CD14-positive monocyte (primary cell): ENCODE data around the gene RNF175. TPM values are rescaled to one million over a fixed set of nuclear protein-coding genes. Genes with fewer than 3 reads are reported as not detected.
A peak's percentile ranks its signal among the peaks of the same experiment; 100 is the strongest.

Source experiments
- DNase-seq, 3 donors: peaks; one replicate each; pipeline ENCODE4 v3.0.0-alpha.2; 2011 to 2022
- H2AFZ ChIP-seq: 2 replicates; pipeline ENCODE4 v1.6.0; 2012; ENCODE audit warnings: mild to moderate bottlenecking, low read depth, low read length, inconsistent platforms; ENCODE audit not compliant: insufficient read depth, poor library complexity, severe bottlenecking
- H3K27ac ChIP-seq, 2 donors: 1 replicate in 1 of 2; 2 replicates in 1 of 2; pipeline ENCODE4 v1.5.1; 2012 to 2013; ENCODE audit warnings: low read length in 2 of 2, control low read depth in 1 of 2, inconsistent platforms in 1 of 2, low read depth in 1 of 2, mild to moderate bottlenecking in 1 of 2
- H3K27me3 ChIP-seq, 2 donors: one replicate each; pipeline versions ENCODE4 v1.6.0 to v1.6.1; 2011 to 2013; ENCODE audit warnings: low read length in 2 of 2; ENCODE audit not compliant: control insufficient read depth in 2 of 2, insufficient read depth in 2 of 2
- H3K36me3 ChIP-seq, 2 donors: replicated peaks in 1 of 2; 1 replicate in 1 of 2; 2 replicates in 1 of 2; pipeline versions ENCODE4 v1.5.1 to v1.6.1; 2012 to 2013; ENCODE audit warnings: low read length in 2 of 2, control low read depth in 1 of 2, inconsistent platforms in 1 of 2, mild to moderate bottlenecking in 1 of 2; ENCODE audit not compliant: insufficient read depth in 2 of 2, control insufficient read depth in 1 of 2
- H3K4me1 ChIP-seq, 2 donors: 1 replicate in 1 of 2; 2 replicates in 1 of 2; pipeline versions ENCODE4 v1.5.1 to v1.6.1; 2012 to 2013; ENCODE audit warnings: low read length in 2 of 2, control low read depth in 1 of 2, inconsistent platforms in 1 of 2, mild to moderate bottlenecking in 1 of 2, moderate library complexity in 1 of 2; ENCODE audit not compliant: insufficient read depth in 2 of 2, control insufficient read depth in 1 of 2
- H3K4me2 ChIP-seq: replicated peaks from 2 replicates; pipeline ENCODE3; 2012; ENCODE audit warnings: low read length, moderate library complexity, mild to moderate bottlenecking; ENCODE audit not compliant: poor library complexity, severe bottlenecking; ENCODE audit errors: extremely low read depth
- H3K4me3 ChIP-seq, 3 experiments: fragments of 200-600 bp in 1 of 3; sonication (generic) in 1 of 3; replicated peaks in 1 of 3; 1 replicate in 2 of 3; 2 replicates in 1 of 3; pipeline ENCODE4 v1.5.1; 2011 to 2013; ENCODE audit warnings: low read length in 3 of 3, mild to moderate bottlenecking in 3 of 3, control low read depth in 2 of 3, low read depth in 2 of 3, inconsistent platforms in 1 of 3, moderate library complexity in 1 of 3
- H3K79me2 ChIP-seq: 2 replicates; pipeline ENCODE4 v1.6.0; 2012; ENCODE audit warnings: mild to moderate bottlenecking, control low read depth, inconsistent platforms, low read length, moderate library complexity; ENCODE audit not compliant: insufficient read depth
- H3K9ac ChIP-seq: 2 replicates; pipeline ENCODE4 v1.6.0; 2017; ENCODE audit warnings: low read length, mild to moderate bottlenecking; ENCODE audit not compliant: insufficient read depth, poor library complexity, severe bottlenecking
- H3K9me3 ChIP-seq, 2 donors: replicated peaks in 1 of 2; 1 replicate in 1 of 2; 2 replicates in 1 of 2; pipeline versions ENCODE4 v1.5.1 to v1.6.1; 2012 to 2013; ENCODE audit warnings: low read length in 2 of 2, control low read depth in 1 of 2; ENCODE audit not compliant: control insufficient read depth in 1 of 2, insufficient read depth in 1 of 2
- H4K20me1 ChIP-seq: 2 replicates; pipeline ENCODE4 v1.6.0; 2012; ENCODE audit warnings: mild to moderate bottlenecking, low read length, control low read depth, moderate library complexity; ENCODE audit not compliant: insufficient read depth
- H3K27ac Mint-ChIP-seq, 7 donors: one replicate each; pipeline ENCODE4 v1.8.0; 2020; ENCODE audit warnings: mild to moderate bottlenecking in 7 of 7, mixed read lengths in 7 of 7, moderate library complexity in 6 of 7, inconsistent platforms in 2 of 7
- H3K27me3 Mint-ChIP-seq, 3 donors: one replicate each; pipeline ENCODE4 v1.8.0; 2021 to 2022; ENCODE audit warnings: low read depth in 3 of 3, mild to moderate bottlenecking in 3 of 3, mixed read lengths in 3 of 3, moderate library complexity in 3 of 3, inconsistent platforms in 1 of 3
- H3K36me3 Mint-ChIP-seq, 2 donors: one replicate each; pipeline ENCODE4 v1.8.0; 2020; ENCODE audit warnings: mixed read lengths in 2 of 2, inconsistent platforms in 1 of 2, mild to moderate bottlenecking in 1 of 2
- H3K4me1 Mint-ChIP-seq: one replicate; pipeline ENCODE4 v1.8.0; 2020; ENCODE audit warnings: mild to moderate bottlenecking, mixed read lengths
- H3K4me3 Mint-ChIP-seq, 2 donors: one replicate each; pipeline ENCODE4 v1.8.0; 2020; ENCODE audit warnings: mild to moderate bottlenecking in 2 of 2, mixed read lengths in 2 of 2, moderate library complexity in 1 of 2
- H3K9me3 Mint-ChIP-seq, 7 donors: one replicate each; pipeline ENCODE4 v1.8.0; 2020 to 2022; ENCODE audit warnings: mixed read lengths in 7 of 7, mild to moderate bottlenecking in 6 of 7, moderate library complexity in 6 of 7, inconsistent platforms in 2 of 7
- CTCF ChIP-seq: fragments of 200-600 bp; IDR thresholded peaks from one replicate; pipeline ENCODE4 v1.8.0; 2022; ENCODE audit warnings: antibody characterized with exemption, mild to moderate bottlenecking
- WGBS: methylation state at CpG from one replicate; pipeline ENCODE4 v1.1.5; 2013; ENCODE audit warnings: missing lambda C conversion rate; ENCODE audit not compliant: insufficient coverage; 5-methylcytosine and 5-hydroxymethylcytosine counted together
- intact Hi-C, 2 donors: fragments of 100-400 bp; cut with micrococcal nuclease; formaldehyde crosslinking; loops; one replicate each; pipeline versions ENCODE4 v1.15.0 to v1.15.1; 2023
- polyA plus RNA-seq, 3 donors: library from polyadenylated mRNA; depleted of rRNA in 1 of 3; unstranded in 2 of 3; stranded (reverse) in 1 of 3; fragments of 300-500 nt in 2 of 3; fragments of >200 nt in 1 of 3; fragmentation: Illumina TruSeq in 2 of 3; gene quantifications; 1 replicate in 2 of 3; 2 replicates in 1 of 3; pipeline ENCODE4 v1.2.3, GENCODE V29; 2012 to 2021

Gene RNF175
- polyA plus RNA-seq, 3 donors, result 0.36 to 0.91 (median 0.55) TPM

DNA sequence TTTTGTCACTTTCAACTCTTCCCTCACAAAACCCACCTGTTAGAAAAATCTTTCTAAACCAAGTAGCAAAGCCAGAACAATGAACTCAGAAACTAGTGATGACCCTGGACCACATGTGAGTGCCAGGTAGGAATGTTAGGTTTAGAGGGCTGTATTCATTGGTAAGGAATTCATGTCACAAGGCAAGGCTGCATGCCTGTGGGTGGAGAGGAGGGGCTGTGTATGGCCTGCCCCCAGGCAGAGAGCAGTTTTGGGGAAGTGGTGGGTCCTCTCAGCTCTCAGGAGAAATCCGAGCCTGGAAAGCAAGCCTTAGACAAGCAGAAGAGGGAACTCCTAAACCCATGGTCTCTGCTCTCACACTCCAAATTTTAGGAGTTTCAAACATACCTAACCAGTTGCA is 2.4 kb downstream of the RNF175 start:
- Mint-ChIP-seq H3K4me3 (no peak overlapping the region), H3K27ac (no peak overlapping the region), H3K9me3 (peaks cover 0 to 8% (median 2%) of the 10 kb centered on the region in 7 donors), H3K4me1 (peaks cover 26% of the 10 kb centered on the region), H3K36me3 (peaks cover 3 to 5% of the 10 kb centered on the region in 2 donors), H3K27me3 (peaks cover 31 to 41% (median 34%) of the 10 kb centered on the region in 3 donors)
- DNase-seq, result peak in 1 of 3 donors; percentile 2
- H3K4me1 ChIP-seq, result peaks cover 10 to 13% of the 10 kb centered on the region in 2 donors
- H3K9me3 ChIP-seq, result peaks cover 0 to 2% of the 10 kb centered on the region in 2 donors
- WGBS, result no CpG with 5 or more reads among the region's 1 CpG
- H3K27me3 ChIP-seq, result peaks cover 3 to 26% of the 10 kb centered on the region in 2 donors
- no peaks in the 10 kb centered on the region for H3K79me2 ChIP-seq
- H4K20me1 ChIP-seq, result no peaks in the 10 kb centered on the region
- H2AFZ ChIP-seq, result no peak overlapping the region
- no peak for TF ChIP-seq CTCF
- intact Hi-C loops, result loop anchor here in 1 of 2 donors (10.0 kb wide), 1 partner anchor 413 kb away; the partner anchor contains the start of gene MND1
- H3K36me3 ChIP-seq, result no peaks in the 10 kb centered on the region
- H3K4me3 ChIP-seq, result no peak overlapping the region
- H3K4me2 ChIP-seq, result no peak overlapping the region
- H3K27ac ChIP-seq, result no peak overlapping the region
- H3K9ac ChIP-seq, result no peak overlapping the region

GRCh38 chr4:153755186-153755585 is 4.6 kb downstream of the RNF175 start:
- Histone ChIP-seq H2AFZ (no peak overlapping the region), H3K27ac (no peak overlapping the region), H3K9ac (no peak overlapping the region), H3K4me2 (no peak overlapping the region), H3K27me3 (peaks cover 3 to 16% of the 10 kb centered on the region in 2 donors), H3K9me3 (peaks cover 0 to 2% of the 10 kb centered on the region in 2 donors), H4K20me1 (no peaks in the 10 kb centered on the region), H3K79me2 (no peaks in the 10 kb centered on the region), H3K4me3 (no peak overlapping the region), H3K4me1 (peaks cover 10 to 13% of the 10 kb centered on the region in 2 donors), H3K36me3 (no peaks in the 10 kb centered on the region)
- DNase-seq, result no peak
- Mint-ChIP-seq H3K27ac (no peak overlapping the region), H3K4me1 (peaks cover 27% of the 10 kb centered on the region), H3K27me3 (peaks cover 22 to 23% (median 23%) of the 10 kb centered on the region in 3 donors), H3K36me3 (peaks cover 3 to 5% of the 10 kb centered on the region in 2 donors), H3K4me3 (no peak overlapping the region), H3K9me3 (peaks cover 0 to 8% (median 2%) of the 10 kb centered on the region in 7 donors)
- intact Hi-C loops, result loop anchor here in 1 of 2 donors (10.0 kb wide), 1 partner anchor 410 kb away; the partner anchor contains the start of gene MND1
- whole genome bisulfite sequencing, result no CpG with 5 or more reads among the region's 2 CpGs
- TF ChIP-seq CTCF, result no peak
